CD4-positive, alpha-beta T cell treated with Interleukin-15 for 1 hour (primary cell): Measurements from ENCODE around the gene PNPLA6.
A peak's percentile ranks its signal among the peaks of the same experiment; 100 is the strongest.

Source experiments
- DNase-seq: peaks from one replicate; pipeline ENCODE4 v3.0.0-alpha.2; 2020

The PNPLA6 gene

DNA sequence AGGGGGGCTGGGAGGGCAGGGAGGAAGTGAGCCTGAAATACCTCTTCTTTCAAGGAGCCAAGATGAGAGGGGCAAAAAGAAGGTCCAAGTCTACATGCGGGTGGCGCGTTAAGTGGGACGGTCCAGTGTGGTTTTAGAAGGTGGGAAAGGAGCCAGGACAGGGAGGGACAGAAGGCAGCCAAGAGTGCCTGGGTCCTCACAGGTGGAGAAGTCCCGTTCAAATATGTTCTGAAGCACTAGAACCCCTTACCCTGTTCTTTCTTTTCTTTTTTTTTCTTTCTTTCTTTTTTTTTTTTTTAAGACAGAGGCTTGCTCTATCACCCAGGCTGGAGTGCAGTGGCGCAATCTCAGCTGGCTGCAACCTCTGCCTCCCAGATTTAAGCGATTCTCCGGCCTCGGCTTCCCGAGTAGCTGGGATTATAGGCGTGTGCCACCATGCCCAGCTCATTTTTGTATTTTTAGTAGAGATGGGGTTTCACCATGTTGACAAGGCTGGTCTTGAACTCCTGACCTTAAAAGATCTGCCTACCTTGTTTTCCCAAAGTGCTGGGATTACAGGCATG, 67.5 kb downstream of the PNPLA6 start:
- no peak for DNase-seq

DNA sequence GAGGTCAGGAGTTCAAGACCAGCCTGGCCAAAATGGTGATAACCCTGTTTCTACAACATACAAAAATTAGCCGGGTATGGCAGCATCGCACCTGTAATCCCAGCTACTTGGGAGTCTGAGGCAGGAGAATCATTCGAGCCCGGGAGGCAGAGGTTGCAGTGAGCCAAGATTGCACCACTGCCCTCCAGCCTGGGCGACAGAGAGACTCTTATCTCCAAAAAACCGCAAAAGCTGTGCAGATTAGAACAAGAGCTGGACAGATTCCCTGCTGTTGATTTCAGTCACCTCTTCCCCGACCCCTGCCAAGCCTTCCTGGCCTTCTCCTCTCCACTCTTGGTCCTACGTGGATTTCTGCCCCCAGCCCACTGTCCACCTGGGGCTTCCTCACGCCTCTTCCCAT, 68.4 kb downstream of the PNPLA6 start:
- no peak for DNase-seq

DNA sequence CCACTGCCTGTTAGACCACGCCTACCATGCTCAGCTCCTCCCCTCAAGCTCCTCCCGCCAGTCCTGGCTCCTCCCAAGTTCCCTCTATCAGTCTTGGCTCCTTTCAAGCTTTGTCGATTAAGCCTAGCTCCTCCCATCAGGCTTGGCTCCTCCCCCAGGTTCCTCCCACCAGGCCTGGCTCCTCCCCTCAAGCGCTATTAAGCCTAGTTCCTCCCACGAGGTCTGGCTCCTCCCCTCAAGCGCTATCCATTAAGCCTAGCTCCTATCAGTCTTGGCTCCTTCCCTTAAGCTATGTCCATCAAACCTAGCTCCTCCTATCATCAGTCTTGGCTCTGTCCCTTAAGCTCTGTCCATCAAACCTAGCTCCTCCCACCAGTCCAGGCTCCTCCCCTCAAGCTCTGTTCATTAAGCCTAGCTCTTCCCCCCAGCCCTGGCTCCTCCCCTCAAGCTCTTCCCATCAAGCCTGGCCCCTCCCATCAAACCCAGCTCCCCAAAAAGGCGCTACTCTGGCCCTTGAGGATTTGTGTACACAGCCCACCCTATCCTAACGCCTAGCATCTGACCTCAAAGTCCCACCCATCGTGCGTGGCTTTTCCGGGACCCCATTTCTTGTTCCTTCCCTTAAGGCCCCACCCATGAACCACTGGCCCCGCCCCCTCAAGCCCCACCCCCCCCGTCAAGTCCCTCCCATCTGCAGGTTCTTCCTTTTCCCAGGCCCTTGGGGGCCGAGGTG, 70.1 kb downstream of the PNPLA6 start:
- peak; percentile 30 for DNase-seq

DNA sequence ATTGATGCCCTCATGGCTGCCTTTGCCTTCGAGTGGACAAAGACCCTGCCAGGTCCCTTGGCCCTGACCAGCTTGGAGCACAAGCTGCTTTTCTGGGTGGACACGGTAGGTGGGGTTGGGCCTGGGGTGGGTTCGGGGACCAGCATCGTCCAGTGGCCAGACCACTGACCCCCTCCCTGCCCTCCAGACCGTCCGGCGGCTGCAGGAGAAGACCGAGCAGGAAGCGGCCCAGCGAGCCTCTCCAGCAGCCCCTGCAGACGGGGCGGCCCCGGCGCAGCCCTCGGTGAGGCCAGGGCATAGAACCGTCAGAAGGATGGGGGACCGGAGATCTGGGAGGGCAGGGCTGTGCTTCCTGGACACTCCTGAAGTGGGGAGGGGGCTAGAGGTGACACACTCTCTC, 70.8 kb downstream of the PNPLA6 start:
- no peak for DNase-seq

DNA sequence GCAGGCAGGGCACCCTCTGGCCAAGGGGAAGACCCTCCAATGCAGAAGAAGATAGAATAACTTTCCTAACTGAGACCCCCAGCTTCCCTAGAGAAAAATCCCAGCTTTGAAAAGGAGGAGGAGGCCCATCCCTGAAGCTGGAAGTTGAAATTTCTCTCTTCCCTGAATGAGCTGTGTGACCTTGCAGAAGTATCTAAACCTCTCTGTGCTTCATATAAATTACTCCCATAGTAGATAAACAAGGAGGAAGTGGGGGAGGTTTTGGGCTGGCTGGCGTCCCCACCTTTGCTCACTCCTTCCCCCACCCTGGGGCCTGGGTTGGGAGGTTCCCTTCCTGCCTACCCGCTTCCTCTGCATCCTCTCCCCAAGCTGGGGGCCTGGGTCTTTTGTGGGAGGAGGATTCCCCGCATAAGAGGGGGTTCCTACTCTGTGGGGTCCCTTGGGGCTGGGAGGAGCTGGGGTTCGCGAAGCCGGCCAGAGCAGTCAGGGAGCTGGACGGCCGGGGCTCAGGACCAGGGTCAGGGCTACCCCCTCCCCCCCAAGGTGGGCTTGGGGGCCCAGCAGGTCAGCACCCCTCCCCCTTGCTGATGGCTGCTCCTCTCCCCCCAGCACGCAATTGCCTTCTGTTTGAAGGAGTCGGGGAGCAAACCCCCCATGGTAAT, 71.8 kb downstream of the PNPLA6 start:
- DNase-seq = no peak

DNA sequence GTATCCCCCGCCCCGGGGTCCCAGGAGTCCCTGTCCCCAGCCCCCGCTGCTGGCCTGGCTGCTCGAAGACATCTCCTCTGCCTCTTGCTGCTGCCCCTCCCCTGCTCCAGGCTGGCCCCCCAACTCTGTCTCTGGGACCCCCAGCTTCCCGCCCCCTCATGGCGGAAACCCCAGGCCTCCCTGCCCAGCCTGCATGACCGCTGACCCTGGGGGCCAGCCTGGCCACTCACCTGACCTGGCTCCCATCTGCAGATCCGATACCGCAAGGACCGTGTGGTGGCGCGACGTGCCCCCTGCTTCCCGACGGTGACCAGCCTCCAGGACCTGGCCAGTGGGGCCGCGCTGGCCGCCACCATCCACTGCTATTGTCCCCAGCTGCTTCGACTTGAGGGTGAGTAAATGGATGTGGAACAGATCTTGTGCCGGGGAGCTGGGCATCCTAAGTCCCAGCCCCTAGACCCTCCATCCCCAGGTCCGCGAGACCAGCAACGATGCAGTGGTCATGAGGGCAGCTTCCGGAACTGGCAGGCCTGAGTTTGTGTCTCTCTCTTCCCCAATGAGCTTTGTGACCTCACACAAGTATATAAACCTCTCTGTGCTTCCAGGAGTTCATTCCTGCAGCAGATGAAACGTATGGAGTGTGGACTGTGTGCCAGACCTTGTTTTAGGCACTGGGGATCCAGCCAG, 72.5 kb downstream of the PNPLA6 start:
- DNase-seq = no peak

DNA sequence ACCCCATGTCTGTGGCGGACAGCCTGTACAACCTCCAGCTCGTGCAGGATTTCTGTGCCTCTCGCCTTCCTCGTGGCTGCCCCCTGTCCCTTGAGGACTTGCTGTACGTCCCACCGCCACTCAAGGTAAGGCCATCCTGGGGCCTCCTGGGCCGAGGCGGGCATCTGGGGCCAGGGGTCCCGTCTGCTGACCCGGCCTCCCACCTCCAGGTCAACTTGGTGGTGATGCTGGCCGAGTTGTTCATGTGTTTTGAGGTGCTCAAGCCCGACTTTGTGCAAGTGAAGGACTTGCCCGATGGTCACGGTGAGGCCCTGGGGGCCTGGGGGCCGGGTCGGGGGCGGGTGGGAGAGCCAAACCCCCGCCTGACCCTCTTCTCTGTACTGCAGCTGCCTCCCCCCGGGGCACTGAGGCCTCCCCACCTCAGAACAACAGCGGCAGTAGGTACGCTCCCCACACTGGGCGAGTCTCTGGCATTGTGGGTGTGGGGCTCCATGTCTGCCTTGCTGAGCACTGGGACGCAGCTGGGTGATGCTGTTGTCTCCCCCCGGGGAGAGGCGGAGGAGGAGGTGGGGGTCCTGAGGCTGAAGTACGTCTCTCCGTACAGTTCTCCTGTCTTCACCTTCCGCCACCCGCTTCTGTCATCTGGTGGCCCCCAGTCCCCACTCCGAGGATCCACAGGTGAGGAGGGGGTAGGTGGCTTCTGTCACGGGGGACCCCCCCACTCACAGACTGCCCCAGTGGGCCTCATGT, 75.1 kb downstream of the PNPLA6 start:
- DNase-seq = no peak
